ENCODE data around the gene GDNF. TPM values are rescaled to one million over a fixed set of nuclear protein-coding genes. Genes with fewer than 3 reads are reported as not detected.

The GDNF gene
- total RNA-seq, 2 donors from 2014 or later = 0.82 to 1.6 TPM

GRCh38 chr5:37772255-37772654 lies 67.6 kb downstream of the GDNF start:
- Histone ChIP-seq H3K27ac (no peak overlapping the region), H3K4me1 (no peaks in the 10 kb centered on the region), H3K36me3 (no peaks in the 10 kb centered on the region), H3K27me3 (no peaks in the 10 kb centered on the region), H3K9me3 (no peaks in the 10 kb centered on the region), H3K9ac (ENCODE audit: low read depth in 2 of 2, low read length in 2 of 2) (no peak overlapping the region), H3K4me3 (no peak overlapping the region)
- intact Hi-C loops (cut with DNase I) = no loop called here
- no peak for TF ChIP-seq CTCF (IDR thresholded peaks at IDR 0.05)
- no peak for DNase-seq

GRCh38 chr5:37771731-37772130 lies 68.1 kb downstream of the GDNF start:
- intact Hi-C loops (cut with DNase I) = no loop called here

DNA sequence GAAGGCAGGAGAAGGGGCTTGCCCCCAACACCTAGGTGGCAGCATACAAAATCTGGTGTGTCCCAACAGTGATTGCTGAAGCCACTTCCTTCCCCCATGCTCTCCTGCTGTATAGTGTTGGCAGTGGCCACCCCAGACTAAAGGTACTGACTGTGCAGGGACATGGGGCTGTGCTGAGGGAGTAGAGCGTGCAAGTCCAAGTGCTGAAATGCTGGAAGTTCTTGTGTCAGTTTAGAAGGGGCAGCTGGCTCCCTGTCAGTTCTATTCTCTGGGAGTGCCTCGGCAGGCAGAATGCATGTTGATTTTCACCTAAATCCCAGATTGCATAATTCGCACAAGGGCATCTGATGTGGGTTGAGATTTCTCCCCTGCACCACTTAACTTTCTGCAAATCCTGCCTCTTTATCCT lies 68.6 kb downstream of the GDNF start:
- no peak for TF ChIP-seq CTCF (IDR thresholded peaks at IDR 0.05)
- Histone ChIP-seq H3K4me1 (no peaks in the 10 kb centered on the region), H3K4me3 (no peak overlapping the region), H3K36me3 (no peaks in the 10 kb centered on the region), H3K9ac (ENCODE audit: low read depth in 2 of 2, low read length in 2 of 2) (no peak overlapping the region), H3K27me3 (no peaks in the 10 kb centered on the region), H3K9me3 (no peaks in the 10 kb centered on the region), H3K27ac (no peak overlapping the region)
- intact Hi-C loops (cut with DNase I) = no loop called here
- no peak for DNase-seq

More at GRCh38 chr5:37771731-37772130, 68.1 kb downstream of the GDNF start:
- Histone ChIP-seq H3K36me3 (no peaks in the 10 kb centered on the region), H3K27ac (no peak overlapping the region), H3K9ac (ENCODE audit: low read depth in 2 of 2, low read length in 2 of 2) (no peak overlapping the region), H3K27me3 (no peaks in the 10 kb centered on the region), H3K9me3 (no peaks in the 10 kb centered on the region), H3K4me1 (no peaks in the 10 kb centered on the region), H3K4me3 (no peak overlapping the region)
- no peak for DNase-seq
- no peak for TF ChIP-seq CTCF (IDR thresholded peaks at IDR 0.05)

DNA sequence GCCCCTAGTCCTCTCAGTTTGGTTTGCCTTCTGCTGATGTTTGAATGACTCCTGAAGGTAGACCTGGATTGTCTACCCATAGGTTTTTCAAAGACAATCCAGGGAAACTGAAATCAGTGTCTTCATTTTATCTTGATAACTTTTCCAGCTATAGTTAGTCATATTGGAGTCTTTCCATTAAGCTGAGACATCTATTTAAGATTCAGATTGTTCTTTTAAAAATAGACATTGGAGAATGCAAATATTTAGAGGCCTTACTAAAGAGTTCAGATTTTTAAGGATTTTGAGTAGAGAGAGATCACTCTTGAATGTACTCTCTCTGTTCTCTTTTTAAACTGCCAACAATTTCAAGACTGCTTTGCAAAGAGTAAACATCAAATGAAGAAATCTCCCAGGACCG lies 69.1 kb downstream of the GDNF start:
- no peak for TF ChIP-seq CTCF (IDR thresholded peaks at IDR 0.05)
- no peak for DNase-seq
- intact Hi-C loops (cut with DNase I) = no loop called here
- no peaks in the 10 kb centered on the region for H3K36me3 ChIP-seq
- H3K4me1 ChIP-seq = no peaks in the 10 kb centered on the region
- no peak overlapping the region for H3K27ac ChIP-seq
- no peak overlapping the region for H3K4me3 ChIP-seq
- H3K9me3 ChIP-seq = no peaks in the 10 kb centered on the region
- H3K27me3 ChIP-seq = no peaks in the 10 kb centered on the region
- no peak overlapping the region for H3K9ac ChIP-seq (ENCODE audit: low read depth in 2 of 2, low read length in 2 of 2)

- H3K27ac ChIP-seq = no peak overlapping the region
- no peak for TF ChIP-seq CTCF (IDR thresholded peaks at IDR 0.05)
- DNase-seq = no peak
- no peaks in the 10 kb centered on the region for H3K9me3 ChIP-seq
- no peaks in the 10 kb centered on the region for H3K27me3 ChIP-seq
- H3K9ac ChIP-seq (ENCODE audit: low read depth in 2 of 2, low read length in 2 of 2) = no peak overlapping the region
- no peak overlapping the region for H3K4me3 ChIP-seq
- H3K36me3 ChIP-seq = no peaks in the 10 kb centered on the region
- intact Hi-C loops (cut with DNase I) = no loop called here
- no peaks in the 10 kb centered on the region for H3K4me1 ChIP-seq
These were observed 70.0 kb downstream of the GDNF start for GRCh38 chr5:37769840-37770239.

DNA sequence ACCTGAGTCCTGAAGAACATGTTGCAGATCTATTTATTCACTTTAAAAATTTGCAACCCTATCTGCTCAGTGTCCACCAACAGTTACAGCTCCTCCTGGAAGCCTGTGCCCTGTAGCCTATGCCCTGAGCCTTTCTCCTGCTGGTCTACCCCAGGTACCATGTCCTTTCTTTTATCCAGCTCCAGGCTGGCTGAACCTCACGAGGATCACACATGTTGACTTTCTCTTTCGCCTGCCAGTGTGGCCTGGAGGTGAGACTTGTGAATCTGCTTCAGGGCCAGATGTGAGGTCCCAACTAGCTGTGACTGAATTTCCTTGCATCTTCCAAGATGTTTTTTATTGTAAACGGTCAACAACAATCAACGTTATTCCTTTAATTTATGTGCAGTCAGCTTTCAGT lies 70.7 kb downstream of the GDNF start:
- Histone ChIP-seq H3K9me3 (no peaks in the 10 kb centered on the region), H3K4me3 (no peak overlapping the region), H3K27ac (no peak overlapping the region), H3K9ac (ENCODE audit: low read depth in 2 of 2, low read length in 2 of 2) (no peak overlapping the region), H3K36me3 (no peaks in the 10 kb centered on the region), H3K4me1 (no peaks in the 10 kb centered on the region), H3K27me3 (no peaks in the 10 kb centered on the region)
- no peak for DNase-seq
- intact Hi-C loops (cut with DNase I) = no loop called here
- TF ChIP-seq CTCF (IDR thresholded peaks at IDR 0.05) = no peak

Measured in colonic mucosa (tissue), 4 donors.